Measurements from ENCODE around the gene NUMA1.

NUMA1 gene

GRCh38 chr11:72061739-72062396, 18.5 kb downstream of the NUMA1 start:
- DNase-seq: no peak

GRCh38 chr11:72058416-72059034, 21.8 kb downstream of the NUMA1 start:
- no peak for DNase-seq

- no peak for DNase-seq
Measured at GRCh38 chr11:72048766-72049460, 31.4 kb downstream of the NUMA1 start.

GRCh38 chr11:72045849-72046248, 34.5 kb downstream of the NUMA1 start:
- no peak for DNase-seq

- DNase-seq: no peak
Measured at GRCh38 chr11:72042064-72042745, 38.1 kb downstream of the NUMA1 start.

- peak; percentile 45 for DNase-seq
Measured at GRCh38 chr11:72041364-72042063, 38.8 kb downstream of the NUMA1 start.

GRCh38 chr11:72040491-72041363, 39.6 kb downstream of the NUMA1 start:
- peak; percentile 87 for DNase-seq

GRCh38 chr11:72039856-72040401, 40.4 kb downstream of the NUMA1 start:
- DNase-seq: no peak

GRCh38 chr11:72039031-72039855, 41.1 kb downstream of the NUMA1 start:
- no peak for DNase-seq

GRCh38 chr11:72038491-72038890, 41.9 kb downstream of the NUMA1 start:
- no peak for DNase-seq

GRCh38 chr11:72037554-72038311, 42.6 kb downstream of the NUMA1 start:
- no peak for DNase-seq

GRCh38 chr11:72036687-72037086, 43.7 kb downstream of the NUMA1 start:
- no peak for DNase-seq

- DNase-seq: no peak
Measured at GRCh38 chr11:72030472-72031045, 49.8 kb downstream of the NUMA1 start.

GRCh38 chr11:72026090-72026489, 54.3 kb downstream of the NUMA1 start:
- no peak for DNase-seq

- DNase-seq: no peak
Measured at GRCh38 chr11:72024069-72024754, 56.1 kb downstream of the NUMA1 start.

- no peak for DNase-seq
Measured at GRCh38 chr11:72023335-72023734, 57.0 kb downstream of the NUMA1 start.

GRCh38 chr11:72018171-72018570, 62.2 kb downstream of the NUMA1 start:
- no peak for DNase-seq

- peak; percentile 44 for DNase-seq
Measured at GRCh38 chr11:72015511-72016061, 64.8 kb downstream of the NUMA1 start.
